ENCODE data around the gene LY6G6F. TPM values are rescaled to one million over a fixed set of nuclear protein-coding genes. Genes with fewer than 3 reads are reported as not detected.

The LY6G6F gene
- total and polyA plus RNA-seq, 8 donors = 0.53 to 1.8 (median 1.3) TPM; not detected in 1

GRCh38 chr6:31722173-31722572, 15.5 kb downstream of the LY6G6F start:
- no peak overlapping the region for H3K4me3 ChIP-seq
- intact Hi-C loops (cut with DNase I) = no loop called here
- H3K9me3 ChIP-seq = no peaks in the 10 kb centered on the region
- no peak overlapping the region for H3K27ac ChIP-seq
- H3K36me3 ChIP-seq = peaks cover 0 to 24% of the 10 kb centered on the region in 2 donors
- no peak for TF ChIP-seq CTCF (IDR thresholded peaks at IDR 0.05)
- ATAC-seq = no peak
- no peaks in the 10 kb centered on the region for H3K27me3 ChIP-seq
- no peak for DNase-seq
- H3K4me1 ChIP-seq = peaks cover 11 to 18% of the 10 kb centered on the region in 2 donors

- H3K4me3 ChIP-seq = no peak within 1 kb of the TSS
Measured at GRCh38 chr6:31723245-31723979, 16.7 kb downstream of the LY6G6F start, which contains the start of gene MPIG6B. Gene MPIG6B, plus strand, starts transcription at chr6:31723373. Its CDS starts 11 bp downstream, at chr6:31723384.

GRCh38 chr6:31723980-31724691, 17.5 kb downstream of the LY6G6F start:
- ATAC-seq (no peak), DNase-seq (no peak)
- Histone ChIP-seq H3K27me3 (no peaks in the 10 kb centered on the region), H3K9me3 (no peaks in the 10 kb centered on the region), H3K4me1 (peaks cover 21 to 38% of the 10 kb centered on the region in 2 donors), H3K27ac (no peak overlapping the region), H3K4me3 (no peak overlapping the region), H3K36me3 (peaks cover 0 to 28% of the 10 kb centered on the region in 2 donors)
- intact Hi-C loops (cut with DNase I) = no loop called here
- TF ChIP-seq CTCF (IDR thresholded peaks at IDR 0.05) = no peak

More at GRCh38 chr6:31723245-31723979, 16.7 kb downstream of the LY6G6F start, which contains the start of gene MPIG6B:
- no peak within 1 kb of the TSS for H3K27ac ChIP-seq
- no peaks in the 10 kb centered on the region for H3K9me3 ChIP-seq
- TF ChIP-seq CTCF (IDR thresholded peaks at IDR 0.05) = no peak
- DNase-seq (no peak), ATAC-seq (no peak)
- intact Hi-C loops (cut with DNase I) = no loop called here
- no peaks in the 10 kb centered on the region for H3K27me3 ChIP-seq
- peaks cover 17 to 31% of the 10 kb centered on the region in 2 donors for H3K4me1 ChIP-seq
- H3K36me3 ChIP-seq = peaks cover 0 to 28% of the 10 kb centered on the region in 2 donors

GRCh38 chr6:31725502-31726350, 19.1 kb downstream of the LY6G6F start:
- Histone ChIP-seq H3K27ac (peak overlapping the region in 1 of 2 donors; percentile 97), H3K9me3 (no peaks in the 10 kb centered on the region), H3K36me3 (peaks cover 0 to 35% of the 10 kb centered on the region in 2 donors), H3K4me3 (no peak overlapping the region), H3K4me1 (peaks cover 24 to 47% of the 10 kb centered on the region in 2 donors), H3K27me3 (no peaks in the 10 kb centered on the region)
- ATAC-seq = no peak
- intact Hi-C loops (cut with DNase I) = no loop called here
- peak in 1 of 4 donors; percentile 48 for DNase-seq
- no peak for TF ChIP-seq CTCF (IDR thresholded peaks at IDR 0.05)
